ENCODE results near the gene SMPD3.
A peak's percentile ranks its signal among the peaks of the same experiment; 100 is the strongest.

Gene SMPD3

DNA sequence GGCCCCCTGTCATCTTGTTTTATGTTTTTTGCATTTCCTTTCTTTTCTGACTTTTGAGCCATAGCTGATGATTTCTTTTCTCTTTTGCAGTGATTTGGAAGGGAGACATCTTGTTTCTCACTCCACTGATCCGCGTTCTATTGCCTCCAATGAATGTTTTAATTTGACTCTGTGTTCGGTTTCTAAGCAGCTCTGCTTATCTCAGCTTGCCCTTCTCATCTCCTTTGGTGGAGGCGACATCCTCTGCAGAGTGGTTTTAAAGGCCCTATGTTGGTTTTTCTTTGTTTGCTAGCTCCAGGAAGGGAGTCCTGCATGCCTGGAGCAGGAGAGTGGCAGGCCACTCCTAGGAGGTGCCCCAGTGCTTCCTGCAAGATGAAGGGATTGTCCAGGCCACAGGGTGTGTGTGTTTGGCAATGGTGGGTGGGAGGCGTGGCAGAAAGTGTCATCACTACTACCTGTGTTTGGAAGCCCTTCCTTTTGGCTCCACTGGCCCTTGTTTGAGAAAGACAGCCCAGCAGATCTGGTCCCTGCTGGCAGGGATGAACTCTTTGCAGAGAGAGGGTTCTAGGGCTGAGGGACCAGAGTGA, 13.6 kb downstream of the SMPD3 start:
- DNase-seq (ENCODE audit: low read depth, low spot score) = no peak

GRCh38 chr16:68433316-68433715, 15.0 kb downstream of the SMPD3 start:
- DNase-seq (ENCODE audit: low read depth, low spot score) = no peak

DNA sequence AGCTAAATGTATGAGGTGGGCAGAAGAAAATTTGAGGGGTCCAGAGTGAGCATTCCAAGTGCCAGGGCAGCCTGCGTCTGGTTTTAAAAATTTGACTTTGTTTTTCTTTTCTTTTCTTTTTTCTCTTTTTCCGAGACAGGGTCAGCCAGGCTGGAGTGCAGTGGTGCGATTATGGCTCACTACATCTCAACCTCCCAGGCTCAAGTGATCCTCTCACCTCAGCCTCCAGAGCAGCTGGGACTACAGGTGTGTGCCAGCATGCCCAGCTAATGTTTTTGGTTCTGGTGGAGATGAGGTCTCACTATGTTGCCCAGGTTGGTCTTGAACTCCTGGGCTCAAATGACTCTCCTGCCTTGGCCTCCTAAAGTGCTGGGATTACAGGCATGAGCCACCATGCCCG, 15.6 kb downstream of the SMPD3 start:
- no peak for DNase-seq (ENCODE audit: low read depth, low spot score)

DNA sequence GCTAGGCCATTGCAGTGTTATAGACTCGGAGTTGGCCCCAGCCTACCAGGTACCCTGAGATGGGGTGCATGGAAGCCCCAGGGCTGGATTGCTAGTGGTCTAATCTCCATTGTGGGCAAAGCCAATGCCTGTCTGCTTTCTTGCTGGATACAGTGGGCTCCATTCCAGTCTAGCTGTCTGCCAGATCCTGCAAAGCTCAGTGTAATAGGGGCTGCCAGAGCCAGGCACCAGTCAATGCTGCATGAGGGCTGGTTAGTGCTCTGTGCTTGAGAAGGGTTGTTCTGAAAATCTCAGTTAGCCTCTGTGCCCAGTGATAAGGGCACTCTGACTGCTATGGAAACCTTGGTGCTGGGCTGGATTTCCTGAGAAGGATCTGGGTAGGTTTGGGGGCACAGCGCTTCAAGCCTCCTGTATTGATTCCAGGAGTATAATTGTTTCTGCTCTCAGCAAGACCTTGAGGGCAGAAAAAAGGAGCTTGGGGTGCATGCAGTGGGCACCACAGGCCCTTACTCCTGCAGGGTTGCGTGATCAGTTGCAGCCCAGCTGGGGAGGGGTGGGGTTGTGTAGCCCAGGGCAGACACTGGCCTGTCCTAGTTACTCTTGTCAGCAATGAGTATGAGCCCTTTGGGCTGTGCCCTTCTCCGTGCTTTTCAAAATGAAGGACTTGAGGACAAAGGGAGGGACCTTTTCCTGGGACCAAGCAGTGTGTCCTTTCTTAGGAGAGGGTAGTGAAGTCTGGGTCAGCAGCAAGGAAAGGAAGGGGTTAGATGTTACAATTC, 19.0 kb downstream of the SMPD3 start:
- no peak for DNase-seq (ENCODE audit: low read depth, low spot score)

- no peak for DNase-seq (ENCODE audit: low read depth, low spot score)
Measured at GRCh38 chr16:68427649-68428303, 20.5 kb downstream of the SMPD3 start.

DNA sequence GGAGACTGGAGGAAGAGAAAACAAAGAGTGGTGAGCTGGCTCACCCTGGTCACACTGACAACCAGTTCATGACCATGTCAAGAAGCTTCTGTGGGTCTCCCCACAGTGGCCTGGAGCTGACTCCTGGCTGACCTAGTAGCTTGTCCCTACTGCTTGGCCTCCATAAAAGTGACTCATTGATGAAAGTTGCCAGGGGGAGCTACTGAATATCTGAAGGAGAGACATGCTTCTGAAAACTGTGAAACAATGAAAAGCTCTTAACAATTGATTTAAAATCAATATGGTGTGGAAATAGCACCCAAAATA, 22.0 kb downstream of the SMPD3 start:
- no peak for DNase-seq (ENCODE audit: low read depth, low spot score)

DNA sequence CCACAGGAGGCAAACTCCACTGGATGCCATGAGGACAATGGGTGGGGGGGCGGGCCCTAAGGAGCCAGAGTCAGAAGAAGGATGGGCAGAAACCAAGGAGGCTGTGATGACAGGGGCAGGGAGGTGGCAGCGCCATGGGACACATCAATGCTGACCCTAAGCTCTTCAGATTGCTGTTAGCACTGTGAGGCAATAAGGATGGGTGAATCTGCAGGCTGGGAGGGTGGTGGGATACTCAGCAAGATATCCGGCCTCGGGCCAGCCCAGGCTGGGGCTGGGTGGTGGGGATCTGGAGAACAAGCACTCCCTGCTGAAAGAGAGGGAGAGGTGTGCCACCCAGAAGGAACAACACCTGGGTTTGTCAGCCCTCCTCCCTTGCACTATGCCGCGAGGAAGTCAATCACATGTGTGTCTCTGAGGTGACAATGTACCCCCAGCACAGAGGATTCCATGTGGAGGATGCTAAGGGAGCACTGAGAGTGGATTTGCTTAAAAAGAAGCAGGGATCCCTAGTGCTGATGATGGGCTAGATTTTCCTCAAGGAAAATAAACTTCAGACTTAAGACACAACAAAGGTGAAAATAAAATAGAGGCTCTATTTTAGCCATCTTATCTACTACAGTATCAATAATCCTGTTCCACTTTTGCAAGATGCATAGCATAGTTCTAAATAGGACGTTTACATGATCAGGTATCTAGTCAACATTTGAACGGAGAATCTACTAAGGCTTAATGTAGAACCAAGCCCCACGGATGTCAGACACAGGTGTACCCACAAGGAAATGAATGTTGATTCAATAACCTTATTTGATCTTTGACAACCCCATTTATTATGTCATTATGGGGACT, 22.6 kb downstream of the SMPD3 start:
- no peak for DNase-seq (ENCODE audit: low read depth, low spot score)

- DNase-seq (ENCODE audit: low read depth, low spot score) = no peak
Measured at GRCh38 chr16:68423771-68424170, 24.5 kb downstream of the SMPD3 start.

DNA sequence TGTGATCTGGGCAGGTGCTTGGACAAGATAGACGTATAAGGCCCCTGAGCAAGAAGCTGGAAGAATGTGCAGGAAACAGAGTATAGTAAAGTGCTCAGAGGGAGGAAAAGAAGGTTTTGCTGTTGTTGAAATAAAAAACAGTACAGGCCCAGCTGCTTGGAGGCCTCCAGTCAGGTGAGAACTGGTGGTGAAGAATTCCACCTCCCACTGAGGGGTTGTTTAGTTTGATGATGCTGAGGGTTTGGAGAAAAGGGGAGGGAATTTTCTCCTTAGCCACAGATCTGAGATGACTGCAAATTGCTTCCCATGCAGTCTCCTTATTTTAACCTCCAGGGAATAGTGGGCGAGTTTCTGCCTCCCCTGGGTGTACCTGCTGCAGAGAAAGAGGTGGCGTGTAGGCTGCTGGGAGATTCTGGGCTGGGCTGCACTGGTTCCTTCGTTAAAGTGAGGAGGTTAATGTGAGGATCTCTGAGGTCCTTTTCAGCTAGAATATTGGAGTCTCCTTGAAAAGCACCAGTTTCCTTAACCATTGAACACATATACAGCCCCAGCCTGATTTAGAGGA, 25.8 kb downstream of the SMPD3 start:
- DNase-seq (ENCODE audit: low read depth, low spot score) = no peak

GRCh38 chr16:68421076-68421475, 27.2 kb downstream of the SMPD3 start:
- DNase-seq (ENCODE audit: low read depth, low spot score) = no peak

GRCh38 chr16:68420366-68420942, 27.9 kb downstream of the SMPD3 start:
- DNase-seq (ENCODE audit: low read depth, low spot score) = no peak

DNA sequence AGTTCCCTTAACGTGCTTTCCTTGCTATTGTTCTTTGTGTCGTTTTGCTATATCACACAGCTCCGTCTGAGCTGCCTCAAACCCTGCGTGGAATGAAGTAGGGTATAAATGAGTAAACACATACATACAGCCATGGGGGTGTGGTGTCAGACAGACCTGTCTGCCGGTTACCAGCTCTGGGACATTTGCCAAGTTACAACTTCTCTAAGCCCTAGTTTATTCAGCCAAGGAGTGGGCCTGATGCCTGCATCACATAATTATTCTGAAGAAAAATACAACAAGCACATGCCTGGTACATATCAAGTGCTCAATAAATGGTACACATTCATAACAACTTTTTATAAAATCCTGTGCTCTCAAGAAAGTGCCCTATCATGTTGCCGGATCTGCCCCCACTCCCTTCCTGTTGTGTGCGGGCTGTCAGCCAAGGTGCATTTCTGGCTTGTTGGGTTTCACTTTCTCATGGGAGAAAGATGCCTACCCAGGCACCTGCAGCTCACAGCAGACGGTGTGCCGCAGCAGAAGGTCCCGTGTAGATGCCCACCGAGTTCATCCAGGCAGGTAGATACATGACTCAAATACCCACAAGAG, 30.5 kb downstream of the SMPD3 start:
- no peak for DNase-seq (ENCODE audit: low read depth, low spot score)

GRCh38 chr16:68416057-68417046, 32.0 kb downstream of the SMPD3 start:
- DNase-seq (ENCODE audit: low read depth, low spot score) = no peak

DNA sequence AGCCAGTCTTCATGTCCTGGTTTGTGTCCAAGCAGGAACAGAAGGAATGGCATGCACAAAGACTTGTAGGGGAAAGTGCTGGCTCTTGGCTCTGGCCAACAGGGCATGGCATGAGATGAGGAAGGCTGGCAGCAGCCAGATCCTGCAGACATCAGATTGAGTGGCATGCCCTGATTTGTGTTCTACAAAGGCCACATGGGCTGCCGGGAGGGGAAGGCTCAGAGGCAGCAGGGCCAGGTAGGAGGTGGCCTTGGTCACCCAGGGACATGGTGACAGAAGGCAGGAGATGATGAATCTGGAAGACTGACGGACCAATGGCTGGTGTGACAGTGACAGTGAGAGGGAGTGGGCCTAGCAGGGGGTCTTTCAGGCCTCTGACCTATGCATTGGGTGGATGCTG, 33.7 kb downstream of the SMPD3 start:
- DNase-seq (ENCODE audit: low read depth, low spot score) = no peak

- no peak for DNase-seq (ENCODE audit: low read depth, low spot score)
Measured at GRCh38 chr16:68412061-68412460, 36.2 kb downstream of the SMPD3 start.

DNA sequence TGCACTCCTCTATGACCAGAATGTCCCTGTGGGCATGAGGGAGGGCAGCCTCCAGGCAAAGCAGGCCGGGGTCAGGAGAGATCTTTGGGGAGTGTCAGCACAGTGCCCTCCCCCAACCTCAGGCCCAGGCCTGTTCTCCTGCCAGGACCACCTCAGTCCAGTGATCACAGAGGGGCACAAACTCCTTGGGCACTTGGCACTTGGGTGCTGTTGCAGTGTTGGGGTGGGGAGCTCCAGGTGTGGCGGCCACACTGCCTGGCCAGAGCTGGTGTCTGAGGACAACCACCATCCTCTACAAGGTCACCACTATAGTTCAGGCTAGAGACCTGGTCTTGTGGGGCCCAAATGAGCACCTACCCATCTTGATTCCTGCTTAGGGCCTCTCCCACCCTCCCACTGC, 37.2 kb downstream of the SMPD3 start:
- DNase-seq (ENCODE audit: low read depth, low spot score) = no peak

- peak; percentile 91 for DNase-seq (ENCODE audit: low read depth, low spot score)
Measured at GRCh38 chr16:68408967-68409366, 39.3 kb downstream of the SMPD3 start.

- DNase-seq (ENCODE audit: low read depth, low spot score) = no peak
Measured at GRCh38 chr16:68408428-68408827, 39.9 kb downstream of the SMPD3 start.

DNA sequence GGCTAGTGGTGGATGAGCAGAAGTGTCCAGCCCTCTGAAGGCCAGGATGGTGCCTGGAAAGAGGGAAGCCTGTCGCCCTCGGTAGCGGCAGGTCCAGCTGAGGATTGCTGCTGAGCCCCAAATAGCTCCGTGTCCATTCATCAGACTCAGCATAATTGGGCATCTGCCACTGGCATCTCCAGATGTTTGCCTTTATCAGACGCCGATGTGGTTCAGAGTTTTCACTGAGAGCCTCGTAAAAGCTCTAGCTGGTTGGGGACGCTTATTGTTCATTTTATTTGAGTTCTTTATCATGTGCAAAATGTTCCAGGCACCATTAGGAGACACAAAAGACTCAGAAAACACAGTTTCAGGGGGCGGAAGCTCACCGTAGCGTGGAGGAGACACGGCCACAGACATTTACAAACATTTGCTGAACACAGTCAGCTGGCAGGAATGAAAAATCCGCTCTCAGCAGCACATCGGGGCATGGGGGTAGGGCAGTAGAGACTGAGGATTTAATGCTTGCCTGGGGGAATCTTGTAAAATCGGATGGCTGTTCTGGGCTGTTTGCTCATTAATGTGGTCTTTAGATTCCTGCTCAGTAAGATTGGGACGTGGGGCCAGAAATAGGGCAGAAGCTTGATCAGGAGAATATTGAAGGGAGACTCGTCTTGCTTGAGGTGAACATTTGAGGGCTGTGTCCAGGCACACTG, 41.7 kb downstream of the SMPD3 start:
- DNase-seq (ENCODE audit: low read depth, low spot score) = no peak
